GM23338 (cell line): ENCODE data around the gene SCN11A. TPM values are rescaled to one million over a fixed set of nuclear protein-coding genes. Genes with fewer than 3 reads are reported as not detected.

Source experiments
- ATAC-seq: fragments of 200-7000 bp; cut with Tn5 transposase; 3 replicates; pipeline ENCODE4 v1.9.1; 2020
- DNase-seq: peaks from one replicate; pipeline ENCODE4 v3.0.0-alpha.2; 2015; ENCODE audit warnings: low spot score
- H2AFZ ChIP-seq: fragments of 200-600 bp; sonication (generic); 2 replicates; pipeline ENCODE4 v1.8.0; 2016; ENCODE audit warnings: antibody characterized with exemption, mild to moderate bottlenecking, moderate library complexity
- H3F3A ChIP-seq: fragments of 200-600 bp; sonication (generic); replicated peaks from 2 replicates; pipeline ENCODE4 v1.8.0; 2017; ENCODE audit warnings: antibody characterized with exemption, mixed run types, low read depth
- H3K27ac ChIP-seq: fragments of 200-600 bp; sonication (generic); 2 replicates; pipeline ENCODE4 v1.6.1; 2016; ENCODE audit warnings: low read depth
- H3K27me3 ChIP-seq: fragments of 200-600 bp; sonication (generic); 2 replicates; pipeline ENCODE4 v1.8.0; 2016; ENCODE audit warnings: mild to moderate bottlenecking, mixed run types, moderate library complexity; ENCODE audit not compliant: insufficient read depth
- H3K36me3 ChIP-seq: fragments of 200-600 bp; sonication (generic); 2 replicates; pipeline ENCODE4 v1.8.0; 2016; ENCODE audit warnings: mild to moderate bottlenecking; ENCODE audit not compliant: insufficient read depth
- H3K4me1 ChIP-seq: fragments of 200-600 bp; sonication (generic); 2 replicates; pipeline ENCODE4 v1.8.0; 2016; ENCODE audit warnings: mild to moderate bottlenecking, moderate library complexity; ENCODE audit not compliant: insufficient read depth
- H3K4me2 ChIP-seq: fragments of 200-600 bp; sonication (generic); 2 replicates; pipeline ENCODE4 v1.7.1; 2017; ENCODE audit warnings: mixed run types
- H3K4me3 ChIP-seq: fragments of 200-600 bp; sonication (generic); 2 replicates; pipeline ENCODE4 v1.6.1; 2016; ENCODE audit warnings: mixed run types
- H3K79me2 ChIP-seq: fragments of 200-600 bp; sonication (generic); replicated peaks from 2 replicates; pipeline ENCODE4 v1.8.0; 2017; ENCODE audit warnings: mild to moderate bottlenecking; ENCODE audit not compliant: insufficient read depth
- H3K9me2 ChIP-seq: fragments of 200-600 bp; sonication (generic); 2 replicates; pipeline ENCODE4 v1.8.0; 2017; ENCODE audit not compliant: insufficient read depth
- H4K20me1 ChIP-seq: fragments of 200-600 bp; sonication (generic); replicated peaks from 2 replicates; pipeline ENCODE4 v1.8.0; 2017; ENCODE audit warnings: mild to moderate bottlenecking; ENCODE audit not compliant: insufficient read depth
- H3K27ac Mint-ChIP-seq: 2 replicates; pipeline ENCODE4 v1.8.0; 2020; ENCODE audit warnings: inconsistent platforms, mild to moderate bottlenecking, moderate library complexity, mixed read lengths
- H3K27me3 Mint-ChIP-seq: 3 replicates; pipeline ENCODE4 v1.8.0; 2022; ENCODE audit warnings: low read depth, mild to moderate bottlenecking, moderate library complexity, mixed read lengths, inconsistent platforms; ENCODE audit not compliant: insufficient read depth, poor library complexity
- H3K36me3 Mint-ChIP-seq: 3 replicates; pipeline ENCODE4 v1.8.0; 2021; ENCODE audit warnings: low read depth, mild to moderate bottlenecking, inconsistent platforms, moderate library complexity, mixed read lengths
- H3K4me1 Mint-ChIP-seq: 3 replicates; pipeline ENCODE4 v1.8.0; 2020; ENCODE audit warnings: mild to moderate bottlenecking, inconsistent platforms, mixed read lengths
- H3K4me3 Mint-ChIP-seq: 3 replicates; pipeline ENCODE4 v1.8.0; 2021; ENCODE audit warnings: moderate library complexity, mild to moderate bottlenecking, inconsistent platforms, mixed read lengths
- H3K9me3 Mint-ChIP-seq: 3 replicates; pipeline ENCODE4 v1.8.0; 2020; ENCODE audit warnings: moderate library complexity, mild to moderate bottlenecking, inconsistent platforms, mixed read lengths
- CREB1 ChIP-seq: fragments of 250-450 bp; sonication (Bioruptor Pico); IDR thresholded peaks from 2 replicates; pipeline ENCODE4 v1.5.0; 2020; ENCODE audit warnings: low read depth, mild to moderate bottlenecking, moderate library complexity
- CTCF ChIP-seq, 2 experiments: fragments of 200-600 bp in 1 of 2; sonication (generic) in 1 of 2; conservative IDR thresholded peaks; 2 replicates each; pipeline versions ENCODE4 v1.5.1 to v1.6.1; 2016 to 2017; ENCODE audit warnings: antibody characterized with exemption in 2 of 2, low read depth in 2 of 2, mild to moderate bottlenecking in 2 of 2, moderate library complexity in 1 of 2
- EZH2 ChIP-seq: fragments of 200-600 bp; sonication (generic); IDR thresholded peaks from one replicate; pipeline ENCODE4 v1.8.0; 2017; ENCODE audit warnings: antibody characterized with exemption, mild to moderate bottlenecking, low read depth; ENCODE audit not compliant: unreplicated experiment
- JUNB ChIP-seq: IDR thresholded peaks from one replicate; pipeline ENCODE4 v1.6.1; 2016; ENCODE audit warnings: antibody characterized with exemption; ENCODE audit not compliant: unreplicated experiment
- NANOG ChIP-seq: IDR thresholded peaks from 2 replicates; pipeline ENCODE4 v1.6.1; 2016; ENCODE audit warnings: antibody characterized with exemption, borderline replicate concordance
- POLR2AphosphoS5 ChIP-seq: IDR thresholded peaks from 2 replicates; pipeline ENCODE4 v1.6.1; 2016; ENCODE audit warnings: antibody characterized with exemption, low read depth
- REST ChIP-seq: IDR thresholded peaks from one replicate; pipeline ENCODE4 v1.6.1; 2018; ENCODE audit warnings: antibody characterized with exemption; ENCODE audit not compliant: unreplicated experiment
- STAT1 ChIP-seq: IDR thresholded peaks from one replicate; pipeline ENCODE4 v1.6.1; 2016; ENCODE audit warnings: antibody characterized with exemption; ENCODE audit not compliant: unreplicated experiment
- ZNF114 ChIP-seq: fragments of 250-450 bp; sonication (Bioruptor Pico); IDR thresholded peaks from 2 replicates; pipeline ENCODE4 v1.5.0; 2020; ENCODE audit warnings: mild to moderate bottlenecking, moderate library complexity
- ZNF331 ChIP-seq: fragments of 250-450 bp; sonication (Bioruptor Pico); IDR thresholded peaks from 2 replicates; pipeline ENCODE4 v1.5.0; 2020; ENCODE audit warnings: low read depth, mild to moderate bottlenecking, moderate library complexity
- polyA plus RNA-seq: library from polyadenylated mRNA; unstranded; fragments of >200 nt; fragmentation: Nextera tagmentation; extraction: Ambion mirVana; gene quantifications from 2 replicates; pipeline ENCODE4 v1.2.1, GENCODE V29; 2016
- total RNA-seq: library from RNA; depleted of rRNA; stranded (reverse); fragments of >200 nt; shearing (Covaris generic); gene quantifications from 2 replicates; pipeline ENCODE4 v1.2.3, GENCODE V29; 2014
- TF ChIP-seq, protein P1 (sequence below): IDR thresholded peaks from 2 replicates; pipeline ENCODE4 v1.6.1; 2016; ENCODE audit warnings: antibody characterized with exemption

SCN11A gene
- total and polyA plus RNA-seq, 2 experiments from 2014 or later, result 0.05 to 0.14 TPM

- no peaks in the 10 kb centered on the region for H3K4me1 Mint-ChIP-seq
- H3K4me3 Mint-ChIP-seq, result no peak overlapping the region
- peaks cover 31% of the 10 kb centered on the region for H3K36me3 ChIP-seq
- ATAC-seq (no peak), DNase-seq (no peak)
- H3K4me1 ChIP-seq, result no peaks in the 10 kb centered on the region
- H3K9me3 Mint-ChIP-seq, result no peaks in the 10 kb centered on the region
- no peaks in the 10 kb centered on the region for H3K79me2 ChIP-seq
- H3K27me3 ChIP-seq, result no peaks in the 10 kb centered on the region
- H3K4me2 ChIP-seq, result no peak overlapping the region
- TF ChIP-seq EZH2 (no peak), CTCF (conservative IDR thresholded peaks at IDR 0.05; ENCODE audit: low read depth in 2 of 2) (no peak), JUNB (no peak), STAT1 (no peak)
- H3K27ac ChIP-seq, result no peak overlapping the region
- no peaks in the 10 kb centered on the region; the same call in 1 of the 2 replicates for H4K20me1 ChIP-seq
- no peaks in the 10 kb centered on the region for H3K9me2 ChIP-seq
- no peaks in the 10 kb centered on the region for H3F3A ChIP-seq
- no peak overlapping the region for H2AFZ ChIP-seq
- H3K27ac Mint-ChIP-seq, result no peak overlapping the region
- H3K36me3 Mint-ChIP-seq, result peaks cover 31% of the 10 kb centered on the region; the same call in 2 of the 3 replicates
- peaks cover 2% of the 10 kb centered on the region for H3K27me3 Mint-ChIP-seq
- H3K4me3 ChIP-seq, result no peak overlapping the region
These were observed 34.4 kb upstream of the SCN11A start for GRCh38 chr3:39086144-39086543.

DNA sequence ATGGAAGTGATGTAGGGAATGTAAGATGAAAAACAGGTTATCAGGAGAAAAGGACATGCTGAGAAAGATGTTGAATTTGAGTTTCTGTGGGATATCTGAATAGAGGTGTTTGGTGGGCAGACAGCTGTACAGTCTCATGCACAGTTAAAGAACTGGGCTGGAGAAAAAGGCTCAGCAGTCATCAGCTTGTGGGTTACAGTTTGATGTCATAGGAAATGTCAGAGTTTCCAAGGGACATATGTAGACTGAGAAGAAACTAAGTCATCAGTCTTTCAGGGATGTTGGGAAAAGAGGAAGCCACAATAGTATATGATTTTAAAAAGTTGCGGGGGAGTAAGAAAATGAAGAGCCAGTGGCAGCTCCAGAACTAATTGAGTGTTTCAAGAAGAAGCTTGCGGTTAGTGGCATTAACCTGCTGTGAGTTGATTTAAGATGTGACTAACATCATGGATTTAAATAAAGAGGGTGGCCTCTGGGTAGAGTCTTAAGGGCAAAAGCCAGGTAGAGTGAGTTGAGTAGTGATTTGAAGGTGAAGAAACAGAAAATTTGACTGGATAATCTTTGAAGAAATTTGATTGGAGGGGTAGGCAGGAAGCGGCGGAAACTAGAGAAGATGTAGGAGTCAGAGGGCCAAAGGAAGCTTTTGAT, 31.0 kb upstream of the SCN11A start:
- H3K36me3 ChIP-seq, result peaks cover 22% of the 10 kb centered on the region
- no peak overlapping the region for H3K27ac ChIP-seq
- H3K9me3 Mint-ChIP-seq, result no peaks in the 10 kb centered on the region
- H3K27me3 ChIP-seq, result no peaks in the 10 kb centered on the region
- H4K20me1 ChIP-seq, result peaks cover 5% of the 10 kb centered on the region; the same call in 1 of the 2 replicates
- no peak overlapping the region for H3K4me2 ChIP-seq
- peaks cover 2% of the 10 kb centered on the region for H3K27me3 Mint-ChIP-seq
- H3K36me3 Mint-ChIP-seq, result peaks cover 26% of the 10 kb centered on the region; the same call in 2 of the 3 replicates
- DNase-seq (no peak), ATAC-seq (no peak)
- no peaks in the 10 kb centered on the region for H3K4me1 Mint-ChIP-seq
- no peaks in the 10 kb centered on the region for H3K79me2 ChIP-seq
- no peaks in the 10 kb centered on the region for H3K9me2 ChIP-seq
- no peak overlapping the region for H3K27ac Mint-ChIP-seq
- no peak overlapping the region for H3K4me3 ChIP-seq
- no peak overlapping the region for H2AFZ ChIP-seq
- H3K4me1 ChIP-seq, result no peaks in the 10 kb centered on the region
- H3K4me3 Mint-ChIP-seq, result no peak overlapping the region
- H3F3A ChIP-seq, result no peaks in the 10 kb centered on the region
- TF ChIP-seq, protein P1, sequence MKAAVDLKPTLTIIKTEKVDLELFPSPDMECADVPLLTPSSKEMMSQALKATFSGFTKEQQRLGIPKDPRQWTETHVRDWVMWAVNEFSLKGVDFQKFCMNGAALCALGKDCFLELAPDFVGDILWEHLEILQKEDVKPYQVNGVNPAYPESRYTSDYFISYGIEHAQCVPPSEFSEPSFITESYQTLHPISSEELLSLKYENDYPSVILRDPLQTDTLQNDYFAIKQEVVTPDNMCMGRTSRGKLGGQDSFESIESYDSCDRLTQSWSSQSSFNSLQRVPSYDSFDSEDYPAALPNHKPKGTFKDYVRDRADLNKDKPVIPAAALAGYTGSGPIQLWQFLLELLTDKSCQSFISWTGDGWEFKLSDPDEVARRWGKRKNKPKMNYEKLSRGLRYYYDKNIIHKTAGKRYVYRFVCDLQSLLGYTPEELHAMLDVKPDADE, result no peak
- TF ChIP-seq NANOG, result no peak

DNA sequence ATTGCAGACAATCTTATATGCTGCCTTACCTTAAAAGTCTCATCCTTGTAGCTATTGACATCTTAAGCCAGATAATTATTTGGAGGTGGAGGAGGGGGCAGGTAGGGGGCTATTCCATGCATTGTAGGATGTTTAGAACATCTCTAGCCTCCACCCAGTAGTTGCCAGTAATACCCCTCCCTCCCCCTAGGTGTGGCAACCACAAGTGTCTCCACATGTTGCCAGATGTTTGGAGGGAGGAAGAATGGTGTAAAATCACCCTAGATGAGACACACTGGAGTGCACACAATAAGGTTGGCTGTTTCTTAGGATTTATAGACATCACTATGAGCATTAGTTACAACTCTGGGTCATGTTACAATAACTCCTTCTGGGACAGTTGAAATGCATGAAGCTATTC, 28.3 kb upstream of the SCN11A start:
- no peak overlapping the region for H3K4me3 Mint-ChIP-seq
- no peaks in the 10 kb centered on the region for H3K4me1 Mint-ChIP-seq
- H3K79me2 ChIP-seq, result no peaks in the 10 kb centered on the region
- H3K36me3 ChIP-seq, result peaks cover 34% of the 10 kb centered on the region
- H3K27me3 Mint-ChIP-seq, result no peaks in the 10 kb centered on the region
- H3K27ac Mint-ChIP-seq, result no peak overlapping the region
- H3K36me3 Mint-ChIP-seq, result peaks cover 32% of the 10 kb centered on the region
- ATAC-seq (no peak), DNase-seq (no peak)
- no peaks in the 10 kb centered on the region for H3F3A ChIP-seq
- H2AFZ ChIP-seq, result no peak overlapping the region
- no peak overlapping the region for H3K27ac ChIP-seq
- no peak overlapping the region for H3K4me3 ChIP-seq
- H3K9me3 Mint-ChIP-seq, result no peaks in the 10 kb centered on the region
- no peaks in the 10 kb centered on the region for H3K9me2 ChIP-seq
- no peaks in the 10 kb centered on the region for H3K27me3 ChIP-seq
- no peaks in the 10 kb centered on the region for H3K4me1 ChIP-seq
- no peak overlapping the region for H3K4me2 ChIP-seq
- H4K20me1 ChIP-seq, result 0 out of 2 replicates have a peak, but pooled peaks cover 8% of the 10 kb centered on the region
- TF ChIP-seq CREB1 (no peak), REST (no peak), ZNF331 (CRISPR knock-in tag) (no peak), JUNB (no peak), EZH2 (no peak), ZNF114 (CRISPR knock-in tag) (no peak), POLR2AphosphoS5 (no peak), NANOG (no peak), STAT1 (no peak)
- TF ChIP-seq, protein P1, result no peak
